ENCODE results near the gene EEFSEC.

The EEFSEC gene

DNA sequence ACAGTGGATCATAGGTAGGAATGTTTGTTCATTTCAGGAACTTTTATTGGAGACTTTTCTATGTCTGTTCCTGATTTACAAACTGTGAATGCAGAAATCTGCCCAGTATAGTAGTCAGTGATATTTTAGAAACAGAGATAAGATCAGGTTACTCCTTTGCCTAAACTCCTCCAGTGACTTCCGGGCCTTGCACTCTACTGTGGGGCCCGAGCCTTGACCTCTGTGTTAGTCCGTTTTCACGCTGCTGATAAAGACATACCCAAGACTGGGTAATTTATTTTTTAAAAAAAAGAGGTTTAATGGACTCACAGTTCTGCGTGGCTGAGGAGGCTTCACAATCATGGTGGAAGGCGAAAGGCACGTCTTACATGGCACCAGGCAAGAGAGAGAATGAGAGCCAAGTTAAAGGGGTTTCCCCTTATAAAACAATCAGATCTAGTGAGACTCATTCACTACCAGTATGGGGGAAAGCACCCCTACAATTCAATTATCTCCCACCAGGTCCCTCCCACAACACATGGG is 186.3 kb downstream of the EEFSEC start:
- DNase-seq, result no peak

- no peak for DNase-seq
These were observed 187.1 kb downstream of the EEFSEC start for GRCh38 chr3:128340198-128340903.

GRCh38 chr3:128340904-128341555 is 187.7 kb downstream of the EEFSEC start:
- no peak for DNase-seq

- DNase-seq, result no peak
These were observed 188.5 kb downstream of the EEFSEC start for GRCh38 chr3:128341659-128342395.

- DNase-seq, result no peak
These were observed 189.5 kb downstream of the EEFSEC start for GRCh38 chr3:128342701-128343180.

DNA sequence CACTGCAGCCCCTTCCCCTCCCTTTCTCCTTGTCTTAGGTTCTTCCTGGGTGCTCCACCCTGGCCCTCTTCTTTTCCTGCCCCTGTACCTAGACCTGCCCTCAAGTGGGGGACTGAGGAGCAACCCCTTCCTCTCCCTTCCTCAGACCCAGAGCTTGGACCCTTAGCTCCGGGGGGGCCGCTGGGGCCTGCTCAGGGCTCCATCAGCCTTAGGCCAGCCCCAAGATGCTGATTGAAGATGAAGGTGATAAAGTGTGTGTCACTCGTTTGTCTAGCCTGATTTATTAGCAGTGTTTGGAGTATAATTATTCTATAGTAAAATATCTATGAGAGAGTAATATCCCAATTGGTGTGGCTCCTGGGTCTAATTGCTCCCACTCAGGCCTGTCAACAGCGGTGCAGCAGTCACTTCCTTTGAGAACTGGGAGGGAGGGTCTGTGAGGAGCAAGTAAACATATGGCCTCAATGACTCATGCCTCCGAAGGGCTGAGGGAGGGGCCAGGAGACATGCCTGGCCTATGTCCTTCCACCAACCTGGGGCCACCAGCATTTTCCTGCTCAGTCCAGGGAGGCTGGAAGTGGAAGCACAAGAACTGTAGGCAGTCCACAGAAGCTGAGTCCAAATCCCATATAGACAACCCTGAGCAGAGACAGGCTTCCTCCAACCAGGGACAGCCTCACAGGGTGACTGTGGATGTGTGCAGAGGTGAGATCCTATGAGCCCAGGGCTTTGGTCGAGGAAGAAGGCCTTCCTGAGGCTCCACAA is 190.2 kb downstream of the EEFSEC start:
- DNase-seq, result no peak

- no peak for DNase-seq
These were observed 190.9 kb downstream of the EEFSEC start for GRCh38 chr3:128344052-128344735.

- no peak for DNase-seq
These were observed 191.9 kb downstream of the EEFSEC start for GRCh38 chr3:128345196-128345595.

- DNase-seq, result no peak
These were observed 193.3 kb downstream of the EEFSEC start for GRCh38 chr3:128346562-128346961.

DNA sequence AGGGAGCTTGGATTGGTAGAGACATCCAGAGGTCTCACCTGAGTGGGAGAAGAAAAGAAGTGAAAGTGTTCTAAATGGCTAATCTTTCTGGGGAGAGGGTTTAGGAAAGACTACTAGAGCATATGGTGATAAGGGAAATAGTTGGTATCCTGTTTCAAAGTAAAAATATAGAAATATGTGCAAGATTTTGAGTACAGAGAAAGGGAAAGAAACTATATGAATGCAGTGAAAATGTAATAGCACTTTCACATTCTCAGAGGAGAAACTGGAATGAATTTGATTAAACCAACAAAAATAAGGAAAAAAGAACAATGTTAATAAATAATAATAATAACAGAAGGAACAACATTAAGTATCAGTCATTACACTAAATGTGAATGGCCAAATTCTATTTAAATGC is 194.0 kb downstream of the EEFSEC start:
- no peak for DNase-seq

- no peak for DNase-seq
These were observed 194.8 kb downstream of the EEFSEC start for GRCh38 chr3:128348075-128348474.

DNA sequence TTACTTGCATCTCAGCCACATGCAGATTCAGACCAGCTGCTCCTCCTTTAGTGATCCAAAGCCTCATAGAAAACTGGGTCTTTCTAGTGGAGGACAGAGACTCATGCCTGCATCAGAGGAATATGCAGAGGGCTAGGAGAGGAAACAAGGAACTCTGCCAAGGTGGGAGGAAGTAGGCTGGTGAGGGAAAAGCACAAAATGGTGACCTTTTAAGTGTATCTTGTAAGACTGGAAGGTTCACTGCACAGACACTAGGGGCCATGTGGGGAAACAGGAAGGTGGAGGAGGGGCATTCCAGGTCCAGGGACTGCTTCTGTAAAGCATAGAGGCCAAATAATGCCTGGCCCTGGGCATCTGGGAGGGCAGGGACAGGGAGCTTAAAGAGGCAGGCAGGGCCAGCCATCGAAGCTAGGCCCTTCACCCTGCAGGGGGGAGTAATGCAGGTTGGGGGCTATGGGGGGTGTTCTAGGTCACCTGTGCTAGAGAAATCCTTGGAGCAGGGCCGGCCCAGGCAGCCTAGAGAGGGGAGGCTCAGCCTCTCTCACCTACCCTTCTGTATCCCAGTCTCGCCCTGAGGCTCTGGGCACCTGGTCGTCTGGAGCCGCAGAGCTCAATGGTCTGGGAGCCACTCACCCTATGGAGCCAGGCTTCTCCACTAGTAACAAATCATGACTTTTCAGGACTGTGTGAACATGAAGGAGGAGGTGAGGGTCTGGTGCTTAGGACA is 195.7 kb downstream of the EEFSEC start:
- DNase-seq, result no peak

GRCh38 chr3:128349963-128350599 is 196.8 kb downstream of the EEFSEC start:
- DNase-seq, result no peak

DNA sequence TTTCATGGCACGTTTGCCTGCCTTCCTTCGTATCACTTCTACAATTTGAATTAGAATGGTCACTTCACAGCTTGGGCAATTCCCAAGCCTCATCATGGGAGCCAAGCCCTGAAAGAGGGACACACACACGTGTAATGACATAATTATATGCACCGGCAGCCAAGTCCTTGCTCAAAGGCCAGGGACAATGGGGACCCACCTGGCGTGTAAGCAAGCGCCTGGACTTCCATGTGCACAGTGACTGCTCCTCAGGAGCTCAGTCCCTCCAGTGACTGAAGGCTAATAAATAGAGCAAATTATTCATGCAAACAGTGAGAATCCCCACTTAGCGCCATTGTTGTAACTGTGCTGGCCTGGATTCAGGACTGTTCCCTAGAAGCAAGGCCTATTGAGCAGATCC is 198.3 kb downstream of the EEFSEC start:
- no peak for DNase-seq

DNA sequence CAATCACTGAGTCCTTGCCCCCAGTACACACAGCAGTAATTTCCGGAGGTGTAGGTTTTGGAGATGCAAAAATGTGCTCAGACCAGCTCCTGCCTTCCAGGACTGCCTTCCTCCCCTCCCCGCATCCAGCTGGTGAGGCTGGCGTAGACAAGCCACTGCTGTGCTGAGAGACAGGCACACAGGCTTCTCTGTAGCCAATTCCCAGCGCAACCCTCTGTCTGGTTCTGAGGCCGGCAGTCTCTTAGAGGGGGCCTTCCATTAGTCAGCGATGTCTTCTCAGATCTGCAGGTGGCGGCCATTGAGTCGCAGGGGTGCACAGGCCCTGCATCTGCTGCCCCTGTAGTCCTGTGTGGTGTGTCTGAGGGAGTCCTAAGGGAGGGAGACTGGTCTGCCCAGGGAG is 199.0 kb downstream of the EEFSEC start:
- DNase-seq, result no peak

- no peak for DNase-seq
These were observed 200.2 kb downstream of the EEFSEC start for GRCh38 chr3:128353361-128353965.

DNA sequence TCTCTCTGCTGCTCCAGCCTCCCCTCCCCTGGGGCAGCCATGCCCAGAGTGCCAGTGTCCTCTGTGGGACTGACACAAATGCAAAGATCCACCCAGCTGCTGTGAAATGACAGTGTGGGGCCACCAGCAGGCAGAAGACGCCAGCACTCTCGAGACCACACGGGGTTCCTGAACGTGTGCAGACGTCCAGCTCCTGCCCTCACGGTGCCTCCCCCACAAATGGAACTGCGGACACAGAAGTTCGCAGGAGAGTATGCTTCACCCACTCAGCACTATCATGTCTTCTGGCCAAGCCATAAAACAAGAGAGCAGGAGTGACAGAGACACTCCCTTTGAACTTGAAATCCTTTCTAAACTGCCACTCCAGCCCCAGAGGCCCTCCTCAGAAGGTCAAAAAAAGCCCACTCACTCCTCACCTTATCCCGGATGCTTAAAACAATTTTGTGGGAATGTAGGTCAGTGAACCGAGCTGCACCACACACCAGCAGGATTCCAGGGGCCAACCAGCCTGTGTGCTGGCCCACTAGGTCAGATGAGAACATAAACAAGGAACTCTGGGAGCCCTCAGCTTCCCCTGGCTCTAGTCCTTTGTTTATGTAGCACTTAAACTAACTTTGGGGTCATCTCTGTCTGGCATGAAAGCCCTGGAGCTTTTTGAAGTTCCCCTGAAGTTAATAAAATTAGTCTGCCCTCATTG is 200.9 kb downstream of the EEFSEC start:
- no peak for DNase-seq

DNA sequence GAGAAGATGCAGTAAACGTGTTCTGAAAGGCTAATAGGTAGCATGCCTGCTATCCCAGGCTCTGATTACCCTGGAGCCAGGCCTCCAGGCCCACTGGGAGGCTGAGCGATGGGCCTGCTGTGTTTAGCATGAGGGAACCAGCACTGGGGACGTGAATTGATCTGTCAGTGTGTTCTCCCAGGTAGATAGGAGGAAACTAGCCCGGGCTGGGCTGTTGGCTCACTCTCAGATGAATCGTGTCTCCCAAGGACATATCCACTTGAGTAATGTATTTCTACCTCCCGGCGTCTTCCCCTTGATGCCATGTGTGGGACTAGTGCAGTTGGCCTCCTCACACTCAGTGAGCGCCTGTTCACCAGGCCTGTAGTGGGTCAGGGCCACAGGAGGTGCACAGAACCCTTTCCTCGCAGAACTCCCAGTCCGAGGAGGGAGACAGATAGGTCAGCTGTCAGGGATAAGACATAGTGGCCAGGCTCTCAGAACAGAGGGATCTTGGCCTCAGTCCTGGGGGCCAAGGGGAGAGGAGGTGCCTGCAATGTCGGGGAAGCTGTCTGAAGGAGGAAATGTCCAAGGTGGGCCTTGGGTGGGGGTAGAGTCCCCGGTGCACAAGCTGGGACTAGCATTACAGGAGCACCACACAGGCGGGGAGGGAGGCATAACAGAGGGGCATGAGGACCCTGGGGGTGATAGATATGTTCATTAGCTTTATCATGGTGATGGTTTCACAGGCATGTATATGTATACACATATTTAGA is 201.7 kb downstream of the EEFSEC start:
- DNase-seq, result no peak

DNA sequence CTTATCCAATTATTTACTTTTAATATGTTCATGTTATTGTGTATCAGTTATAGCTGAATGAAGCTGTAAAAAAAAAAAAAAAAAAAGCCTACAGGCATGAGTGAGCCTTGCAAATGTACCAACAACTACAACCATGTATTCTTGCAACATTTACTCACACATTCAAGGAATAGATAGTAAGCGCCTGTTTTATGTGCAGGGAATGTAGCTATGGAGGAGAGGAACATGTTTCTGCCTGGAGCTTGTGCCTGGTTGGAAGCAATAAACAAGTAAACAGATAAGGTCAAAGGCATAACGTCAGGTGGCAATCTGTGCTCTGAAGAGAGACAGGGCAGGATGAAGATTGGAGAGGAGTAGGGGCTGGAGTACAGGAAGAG is 202.2 kb downstream of the EEFSEC start:
- DNase-seq, result no peak

All from NCI-H1048 (cell line).